Measurements from ENCODE around the gene DDX42. TPM values are rescaled to one million over a fixed set of nuclear protein-coding genes. Genes with fewer than 3 reads are reported as not detected.

The DDX42 gene
- total and polyA plus RNA-seq, 2 of the 13 experiments (the other 11 are each of a cell fraction or from before 2014, with no cell fraction given): 87.2 to 92.9 TPM

DNA sequence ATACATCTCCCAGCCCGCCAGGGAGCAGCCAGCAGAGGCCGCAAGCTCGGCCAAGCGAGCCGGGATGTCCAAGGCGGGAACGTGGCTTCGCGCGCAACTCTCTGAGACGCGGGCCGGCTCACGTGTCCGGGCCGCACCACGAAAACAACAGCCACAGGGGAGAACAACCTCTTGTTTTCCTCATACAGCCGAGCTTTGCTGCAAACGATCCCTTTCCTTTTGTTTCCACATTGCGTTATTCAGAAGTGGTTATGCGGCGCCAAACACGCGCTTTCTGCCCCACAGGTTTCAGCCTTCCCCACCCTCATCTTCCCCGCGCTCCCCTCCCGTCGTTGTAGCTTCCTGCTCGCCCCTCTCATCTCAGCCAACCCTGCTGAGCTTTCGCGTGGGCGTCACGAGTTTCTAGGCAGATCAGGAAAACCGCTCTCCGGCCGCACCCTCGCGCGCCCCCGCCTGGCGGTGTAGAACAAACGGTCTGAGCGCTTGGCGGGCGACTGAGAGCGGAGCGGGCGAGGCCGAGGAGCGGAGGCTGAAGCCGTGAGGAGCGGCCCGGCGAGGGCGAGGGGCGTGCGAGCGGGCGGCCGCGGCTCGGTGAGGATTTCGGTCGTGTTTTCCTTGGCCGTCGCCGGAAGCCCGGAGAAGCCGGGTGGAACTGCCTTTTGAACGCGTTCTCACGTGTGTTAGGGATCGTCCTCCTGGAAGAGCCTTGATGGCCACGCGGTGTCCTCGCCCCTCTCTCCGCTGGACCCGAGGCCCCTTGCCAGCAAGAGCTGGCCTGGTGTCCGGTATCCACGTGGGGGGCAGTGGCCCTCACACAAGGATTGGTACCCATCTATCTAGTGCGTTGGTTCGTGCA lies 75.1 kb downstream of the DDX42 start (continued):
- no peak for TF ChIP-seq ZNF564 (CRISPR knock-in tag; IDR thresholded peaks at IDR 0.05)
- TF ChIP-seq, protein P1, sequence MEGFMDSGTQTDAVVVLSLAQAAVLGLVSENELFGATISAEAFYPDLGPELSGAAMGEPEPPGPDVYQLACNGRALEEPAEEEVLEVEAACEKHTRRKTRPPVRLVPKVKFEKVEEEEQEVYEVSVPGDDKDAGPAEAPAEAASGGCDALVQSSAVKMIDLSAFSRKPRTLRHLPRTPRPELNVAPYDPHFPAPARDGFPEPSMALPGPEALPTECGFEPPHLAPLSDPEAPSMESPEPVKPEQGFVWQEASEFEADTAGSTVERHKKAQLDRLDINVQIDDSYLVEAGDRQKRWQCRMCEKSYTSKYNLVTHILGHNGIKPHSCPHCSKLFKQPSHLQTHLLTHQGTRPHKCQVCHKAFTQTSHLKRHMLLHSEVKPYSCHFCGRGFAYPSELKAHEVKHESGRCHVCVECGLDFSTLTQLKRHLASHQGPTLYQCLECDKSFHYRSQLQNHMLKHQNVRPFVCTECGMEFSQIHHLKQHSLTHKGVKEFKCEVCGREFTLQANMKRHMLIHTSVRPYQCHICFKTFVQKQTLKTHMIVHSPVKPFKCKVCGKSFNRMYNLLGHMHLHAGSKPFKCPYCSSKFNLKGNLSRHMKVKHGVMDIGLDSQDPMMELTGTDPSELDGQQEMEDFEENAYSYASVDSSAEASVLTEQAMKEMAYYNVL (CRISPR knock-in tag; IDR thresholded peaks at IDR 0.05; ENCODE audit: borderline replicate concordance): no peak
- TF ChIP-seq ZNF891 (CRISPR knock-in tag; IDR thresholded peaks at IDR 0.05): peak; percentile 46
- no peak for TF ChIP-seq ZFP90 (CRISPR knock-in tag; IDR thresholded peaks at IDR 0.05; ENCODE audit: borderline replicate concordance)
- no peak for TF ChIP-seq NR2F2 (IDR thresholded peaks at IDR 0.05; ENCODE audit: borderline replicate concordance, low read depth)
- TF ChIP-seq, protein P2, sequence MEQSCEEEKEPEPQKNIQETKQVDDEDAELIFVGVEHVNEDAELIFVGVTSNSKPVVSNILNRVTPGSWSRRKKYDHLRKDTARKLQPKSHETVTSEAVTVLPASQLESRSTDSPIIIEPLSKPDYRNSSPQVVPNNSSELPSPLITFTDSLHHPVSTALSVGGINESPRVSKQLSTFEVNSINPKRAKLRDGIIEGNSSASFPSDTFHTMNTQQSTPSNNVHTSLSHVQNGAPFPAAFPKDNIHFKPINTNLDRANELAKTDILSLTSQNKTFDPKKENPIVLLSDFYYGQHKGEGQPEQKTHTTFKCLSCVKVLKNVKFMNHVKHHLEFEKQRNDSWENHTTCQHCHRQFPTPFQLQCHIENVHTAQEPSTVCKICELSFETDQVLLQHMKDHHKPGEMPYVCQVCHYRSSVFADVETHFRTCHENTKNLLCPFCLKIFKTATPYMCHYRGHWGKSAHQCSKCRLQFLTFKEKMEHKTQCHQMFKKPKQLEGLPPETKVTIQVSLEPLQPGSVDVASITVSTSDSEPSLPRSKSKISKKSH (CRISPR knock-in tag; IDR thresholded peaks at IDR 0.05; ENCODE audit: borderline replicate concordance): no peak
- no peak for TF ChIP-seq NKX3-1 (CRISPR knock-in tag; IDR thresholded peaks at IDR 0.05)
- TF ChIP-seq, protein P3, sequence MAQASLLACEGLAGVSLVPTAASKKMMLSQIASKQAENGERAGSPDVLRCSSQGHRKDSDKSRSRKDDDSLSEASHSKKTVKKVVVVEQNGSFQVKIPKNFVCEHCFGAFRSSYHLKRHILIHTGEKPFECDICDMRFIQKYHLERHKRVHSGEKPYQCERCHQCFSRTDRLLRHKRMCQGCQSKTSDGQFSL (CRISPR knock-in tag; IDR thresholded peaks at IDR 0.05): no peak
- TF ChIP-seq ZNF256 (CRISPR knock-in tag; conservative IDR thresholded peaks at IDR 0.05): no peak
- no peak for TF ChIP-seq ONECUT2 (CRISPR knock-in tag; IDR thresholded peaks at IDR 0.05)
- TF ChIP-seq AHR (CRISPR knock-in tag; IDR thresholded peaks at IDR 0.05): no peak
- no peak for TF ChIP-seq KDM3A (CRISPR knock-in tag; IDR thresholded peaks at IDR 0.05; ENCODE audit: low read depth)
- TF ChIP-seq, protein P4, sequence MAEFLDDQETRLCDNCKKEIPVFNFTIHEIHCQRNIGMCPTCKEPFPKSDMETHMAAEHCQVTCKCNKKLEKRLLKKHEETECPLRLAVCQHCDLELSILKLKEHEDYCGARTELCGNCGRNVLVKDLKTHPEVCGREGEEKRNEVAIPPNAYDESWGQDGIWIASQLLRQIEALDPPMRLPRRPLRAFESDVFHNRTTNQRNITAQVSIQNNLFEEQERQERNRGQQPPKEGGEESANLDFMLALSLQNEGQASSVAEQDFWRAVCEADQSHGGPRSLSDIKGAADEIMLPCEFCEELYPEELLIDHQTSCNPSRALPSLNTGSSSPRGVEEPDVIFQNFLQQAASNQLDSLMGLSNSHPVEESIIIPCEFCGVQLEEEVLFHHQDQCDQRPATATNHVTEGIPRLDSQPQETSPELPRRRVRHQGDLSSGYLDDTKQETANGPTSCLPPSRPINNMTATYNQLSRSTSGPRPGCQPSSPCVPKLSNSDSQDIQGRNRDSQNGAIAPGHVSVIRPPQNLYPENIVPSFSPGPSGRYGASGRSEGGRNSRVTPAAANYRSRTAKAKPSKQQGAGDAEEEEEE (CRISPR knock-in tag; IDR thresholded peaks at IDR 0.05; ENCODE audit: borderline replicate concordance): no peak
- TF ChIP-seq, protein P5, sequence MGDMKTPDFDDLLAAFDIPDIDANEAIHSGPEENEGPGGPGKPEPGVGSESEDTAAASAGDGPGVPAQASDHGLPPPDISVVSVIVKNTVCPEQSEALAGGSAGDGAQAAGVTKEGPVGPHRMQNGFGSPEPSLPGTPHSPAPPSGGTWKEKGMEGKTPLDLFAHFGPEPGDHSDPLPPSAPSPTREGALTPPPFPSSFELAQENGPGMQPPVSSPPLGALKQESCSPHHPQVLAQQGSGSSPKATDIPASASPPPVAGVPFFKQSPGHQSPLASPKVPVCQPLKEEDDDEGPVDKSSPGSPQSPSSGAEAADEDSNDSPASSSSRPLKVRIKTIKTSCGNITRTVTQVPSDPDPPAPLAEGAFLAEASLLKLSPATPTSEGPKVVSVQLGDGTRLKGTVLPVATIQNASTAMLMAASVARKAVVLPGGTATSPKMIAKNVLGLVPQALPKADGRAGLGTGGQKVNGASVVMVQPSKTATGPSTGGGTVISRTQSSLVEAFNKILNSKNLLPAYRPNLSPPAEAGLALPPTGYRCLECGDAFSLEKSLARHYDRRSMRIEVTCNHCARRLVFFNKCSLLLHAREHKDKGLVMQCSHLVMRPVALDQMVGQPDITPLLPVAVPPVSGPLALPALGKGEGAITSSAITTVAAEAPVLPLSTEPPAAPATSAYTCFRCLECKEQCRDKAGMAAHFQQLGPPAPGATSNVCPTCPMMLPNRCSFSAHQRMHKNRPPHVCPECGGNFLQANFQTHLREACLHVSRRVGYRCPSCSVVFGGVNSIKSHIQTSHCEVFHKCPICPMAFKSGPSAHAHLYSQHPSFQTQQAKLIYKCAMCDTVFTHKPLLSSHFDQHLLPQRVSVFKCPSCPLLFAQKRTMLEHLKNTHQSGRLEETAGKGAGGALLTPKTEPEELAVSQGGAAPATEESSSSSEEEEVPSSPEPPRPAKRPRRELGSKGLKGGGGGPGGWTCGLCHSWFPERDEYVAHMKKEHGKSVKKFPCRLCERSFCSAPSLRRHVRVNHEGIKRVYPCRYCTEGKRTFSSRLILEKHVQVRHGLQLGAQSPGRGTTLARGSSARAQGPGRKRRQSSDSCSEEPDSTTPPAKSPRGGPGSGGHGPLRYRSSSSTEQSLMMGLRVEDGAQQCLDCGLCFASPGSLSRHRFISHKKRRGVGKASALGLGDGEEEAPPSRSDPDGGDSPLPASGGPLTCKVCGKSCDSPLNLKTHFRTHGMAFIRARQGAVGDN (CRISPR knock-in tag; IDR thresholded peaks at IDR 0.05): peak; percentile 75
- 0 out of 2 replicates have a peak, but pooled peaks have one; percentile 66 for TF ChIP-seq PCBP1 (IDR thresholded peaks at IDR 0.05; ENCODE audit: borderline replicate concordance, low read depth, low read length)
- no peak for TF ChIP-seq ZNF263 (CRISPR knock-in tag; IDR thresholded peaks at IDR 0.05)
- TF ChIP-seq RBM22 (optimal IDR thresholded peaks at IDR 0.05; ENCODE audit: low read length): no peak
- TF ChIP-seq, protein P6, sequence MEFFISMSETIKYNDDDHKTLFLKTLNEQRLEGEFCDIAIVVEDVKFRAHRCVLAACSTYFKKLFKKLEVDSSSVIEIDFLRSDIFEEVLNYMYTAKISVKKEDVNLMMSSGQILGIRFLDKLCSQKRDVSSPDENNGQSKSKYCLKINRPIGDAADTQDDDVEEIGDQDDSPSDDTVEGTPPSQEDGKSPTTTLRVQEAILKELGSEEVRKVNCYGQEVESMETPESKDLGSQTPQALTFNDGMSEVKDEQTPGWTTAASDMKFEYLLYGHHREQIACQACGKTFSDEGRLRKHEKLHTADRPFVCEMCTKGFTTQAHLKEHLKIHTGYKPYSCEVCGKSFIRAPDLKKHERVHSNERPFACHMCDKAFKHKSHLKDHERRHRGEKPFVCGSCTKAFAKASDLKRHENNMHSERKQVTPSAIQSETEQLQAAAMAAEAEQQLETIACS (CRISPR knock-in tag; IDR thresholded peaks at IDR 0.05): no peak
